NCI-H69 (cell line): ENCODE data around the gene DPYD.
"Not testable (repeated sequence)": the region's sequence is repeated elsewhere in the genome, so short reads cannot be mapped to it uniquely, and the experiment has no call there.

Experiments used
- DNase-seq: peaks from one replicate; lab custom pipeline; 2025; lab: John Stamatoyannopoulos, UW

Gene DPYD

DNA sequence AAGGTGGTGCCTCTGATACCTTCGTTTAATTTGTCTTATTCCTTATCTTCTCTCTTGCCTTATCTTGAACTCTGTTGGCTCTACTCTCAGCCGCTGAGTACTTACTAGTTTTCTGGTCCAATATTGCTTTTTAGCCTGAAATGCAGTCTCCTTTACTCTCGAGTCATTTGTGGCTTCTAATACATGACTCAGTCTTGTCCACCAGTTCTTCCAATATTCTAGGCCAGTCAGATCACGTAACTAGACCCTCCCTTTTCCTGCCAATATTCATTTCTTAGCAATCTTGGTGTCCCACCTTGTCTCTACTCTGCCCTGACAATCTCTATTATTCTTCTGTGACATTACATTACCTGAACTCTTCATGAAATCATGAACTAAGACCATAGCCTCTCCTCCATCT is 555.8 kb downstream of the DPYD start:
- DNase-seq: no peak

DNA sequence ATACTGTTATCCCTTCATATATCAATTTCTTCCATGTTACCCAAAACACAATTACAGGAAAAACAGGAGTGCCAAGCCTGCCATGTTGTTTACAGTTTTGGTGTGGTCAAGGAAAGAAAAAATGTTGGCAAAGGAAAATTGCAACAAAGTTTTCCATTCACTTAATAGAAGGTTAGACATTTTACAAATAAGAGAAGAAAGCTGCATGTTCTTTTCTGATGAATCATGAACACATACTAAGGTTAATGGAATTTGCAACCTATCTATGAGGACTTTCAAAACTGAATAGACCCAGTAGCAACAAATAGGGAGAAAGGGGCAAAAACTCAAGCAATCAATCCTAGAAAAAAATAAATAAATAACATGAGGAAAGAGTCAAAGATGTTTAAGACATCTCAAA is 556.7 kb downstream of the DPYD start:
- no peak for DNase-seq

DNA sequence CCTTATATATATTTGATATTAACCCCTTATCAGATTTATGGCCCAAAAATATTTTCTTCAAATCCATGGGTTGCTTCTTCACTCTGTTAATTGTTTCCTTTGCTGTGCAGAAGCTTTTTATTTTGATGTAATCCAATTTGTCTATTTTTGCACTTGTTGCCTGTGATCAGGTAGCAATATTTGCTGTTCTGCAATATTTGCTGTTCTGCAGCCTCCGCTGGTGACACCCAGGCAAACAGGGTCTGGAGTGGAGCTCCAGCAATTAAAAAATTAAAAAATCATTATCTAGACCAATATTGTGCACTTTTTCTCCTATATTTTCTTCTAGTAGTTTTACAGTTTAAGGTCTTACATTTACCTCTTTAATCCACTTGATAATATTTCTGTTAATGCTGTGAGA is 564.5 kb downstream of the DPYD start:
- no peak for DNase-seq

GRCh38 chr1:97352936-97353382 is 567.9 kb downstream of the DPYD start:
- DNase-seq: no peak

DNA sequence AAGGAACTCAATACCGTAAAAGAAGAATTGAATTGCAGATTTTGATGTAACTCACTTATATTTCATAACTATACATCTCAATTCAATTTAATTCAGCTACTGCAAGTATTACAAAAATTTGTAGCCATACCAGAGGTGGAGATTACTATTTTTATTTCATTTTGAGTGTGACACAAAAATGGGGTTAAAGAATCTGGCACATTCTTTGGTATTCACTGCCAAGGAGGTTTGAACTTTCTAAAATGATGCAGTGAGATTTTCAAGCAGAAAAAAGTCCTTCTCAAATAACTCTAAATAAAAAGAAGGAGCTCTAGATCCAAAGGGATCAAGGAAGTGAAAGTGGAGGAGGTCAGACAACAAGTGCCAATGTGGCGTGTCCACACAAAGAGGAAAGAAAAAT is 569.0 kb downstream of the DPYD start:
- DNase-seq: no peak

GRCh38 chr1:97350662-97351061 is 570.2 kb downstream of the DPYD start:
- no peak for DNase-seq

DNA sequence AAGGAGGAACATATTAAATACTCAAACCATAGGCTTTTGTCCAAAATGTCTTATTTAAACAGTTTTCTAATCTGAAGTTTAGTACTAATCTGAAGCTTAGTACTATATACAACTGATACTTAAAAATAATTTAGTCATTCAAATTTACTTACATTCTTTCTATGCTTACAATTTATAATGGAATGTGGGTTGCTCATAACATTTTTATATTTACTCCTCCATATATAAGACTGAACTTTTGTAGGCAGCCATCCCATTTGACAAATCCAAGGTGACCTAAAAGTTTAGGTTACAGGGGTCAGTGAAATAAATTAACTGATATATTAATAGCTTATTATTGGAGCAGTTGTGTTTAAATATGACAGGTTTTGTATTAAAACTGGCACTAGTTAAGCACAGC is 570.6 kb downstream of the DPYD start:
- DNase-seq: no peak

DNA sequence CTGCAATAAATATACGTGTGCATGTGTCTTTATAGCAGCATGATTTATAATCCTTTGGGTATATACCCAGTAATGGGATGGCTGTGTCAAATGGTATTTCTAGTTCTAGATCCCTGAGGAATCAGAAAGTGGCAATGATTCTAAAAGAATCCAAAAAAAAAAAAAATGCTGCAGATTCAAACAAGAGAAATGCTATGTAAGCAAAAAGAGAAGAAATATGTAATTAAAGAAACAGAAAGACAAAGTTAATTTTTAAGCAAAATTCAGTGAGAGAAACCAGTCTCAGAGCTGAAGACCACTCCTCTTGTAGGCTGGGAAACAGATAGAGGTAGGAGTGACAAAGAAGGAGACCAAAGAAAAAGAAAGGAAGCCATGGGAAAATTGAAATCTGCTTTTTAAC is 571.0 kb downstream of the DPYD start:
- not testable (repeated sequence) for DNase-seq

GRCh38 chr1:97348599-97349265 is 572.1 kb downstream of the DPYD start:
- no peak for DNase-seq

GRCh38 chr1:97340951-97341350 is 579.9 kb downstream of the DPYD start:
- DNase-seq: no peak

- DNase-seq: no peak
These were observed 582.5 kb downstream of the DPYD start for GRCh38 chr1:97338347-97338746.

DNA sequence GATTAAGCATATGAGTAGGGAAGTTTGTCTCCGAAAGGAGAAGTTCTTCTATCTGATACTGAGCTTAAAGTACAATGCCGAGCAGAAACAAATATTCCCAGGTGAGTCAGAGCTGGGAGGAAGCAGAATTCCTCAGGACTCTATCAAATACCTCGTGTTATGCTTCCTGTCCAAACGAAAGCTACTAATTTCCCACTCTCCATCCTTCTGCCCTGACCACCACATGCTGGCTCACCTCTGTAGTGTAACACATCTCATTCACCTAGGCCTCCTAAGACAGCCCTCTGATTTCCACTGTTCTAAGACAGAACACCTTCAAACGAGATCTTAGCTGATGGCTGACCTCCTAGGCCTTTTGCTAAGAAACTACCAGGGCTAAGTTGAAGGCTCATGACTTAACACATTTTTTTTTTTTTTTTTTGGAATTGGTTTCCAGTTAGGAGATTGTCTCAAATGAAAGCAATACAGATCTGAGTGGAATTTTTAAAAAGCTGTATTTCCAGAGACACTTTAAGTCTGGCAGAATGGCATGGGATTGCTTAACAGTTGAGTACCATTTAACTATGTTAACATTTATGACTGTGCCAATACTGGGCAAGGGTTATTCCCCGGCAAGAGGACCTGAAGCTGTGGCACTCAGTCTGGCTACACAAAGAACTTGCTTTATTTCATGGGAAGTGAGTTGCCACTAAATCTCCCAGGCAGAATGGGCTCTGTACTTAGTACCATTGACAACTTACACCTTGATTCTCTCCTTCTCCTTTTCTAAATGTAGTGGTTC is 583.4 kb downstream of the DPYD start:
- no peak for DNase-seq

- no peak for DNase-seq
These were observed 586.4 kb downstream of the DPYD start for GRCh38 chr1:97334454-97334853.

DNA sequence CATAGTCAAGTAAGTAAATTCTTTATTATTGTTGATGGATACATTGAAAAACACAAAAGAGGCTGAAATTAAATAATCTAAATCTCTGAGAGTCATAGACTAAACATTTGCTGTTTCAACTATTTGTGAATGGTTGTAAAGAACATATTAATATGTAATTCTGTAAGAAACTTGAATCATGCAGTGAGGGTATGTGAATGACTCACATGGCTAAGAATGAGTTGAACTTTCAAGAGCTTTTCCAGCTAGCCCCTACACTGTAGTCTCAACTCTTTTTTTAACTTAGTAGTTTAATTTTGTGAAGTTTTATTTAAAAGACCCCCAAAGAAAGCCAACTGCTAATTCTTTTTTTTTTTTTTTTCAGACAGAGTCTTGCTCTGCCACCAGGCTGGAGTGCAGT is 588.1 kb downstream of the DPYD start:
- no peak for DNase-seq

DNA sequence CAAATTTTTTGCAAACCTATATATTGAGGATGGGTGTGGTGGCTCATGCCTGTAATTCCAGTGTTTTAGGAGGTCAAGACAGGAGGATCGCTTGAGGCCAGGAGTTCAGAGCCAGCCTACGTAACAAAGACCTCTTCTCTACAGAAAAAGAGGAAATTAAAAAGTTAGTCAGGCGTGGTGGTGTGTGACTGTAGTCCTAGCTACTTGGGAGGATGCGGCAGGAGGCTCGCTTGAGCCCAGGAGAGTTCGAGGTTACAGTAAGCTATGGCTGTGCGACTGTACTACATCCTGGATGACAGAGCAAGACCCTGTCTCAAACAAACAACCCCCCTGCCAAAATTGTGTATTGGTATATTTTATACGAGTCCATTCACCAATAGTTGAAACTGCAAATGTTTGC is 589.7 kb downstream of the DPYD start:
- DNase-seq: no peak

DNA sequence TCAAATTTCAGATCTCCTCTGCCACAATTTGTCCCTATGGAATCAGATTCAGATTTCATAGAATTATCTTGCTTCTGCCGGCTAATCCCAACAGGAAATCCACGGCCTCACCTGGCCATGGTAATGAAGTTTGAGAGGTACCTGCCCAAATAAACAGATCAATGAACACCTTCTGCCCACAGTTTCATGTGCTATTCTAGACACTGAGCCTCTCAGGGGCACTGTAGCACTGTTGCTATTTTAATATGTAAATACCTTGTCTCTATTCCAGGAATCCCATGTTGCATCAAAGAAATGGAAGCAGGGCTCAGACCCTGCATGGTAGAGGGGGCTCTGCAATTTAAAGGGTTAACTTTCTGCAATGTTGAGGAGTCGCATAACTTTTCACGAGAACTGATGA is 606.1 kb downstream of the DPYD start:
- DNase-seq: peak; percentile 16

- no peak for DNase-seq
These were observed 612.7 kb downstream of the DPYD start for GRCh38 chr1:97308131-97308530.

- no peak for DNase-seq
These were observed 613.3 kb downstream of the DPYD start for GRCh38 chr1:97307568-97307967.

GRCh38 chr1:97307151-97307550 is 613.7 kb downstream of the DPYD start:
- DNase-seq: no peak

DNA sequence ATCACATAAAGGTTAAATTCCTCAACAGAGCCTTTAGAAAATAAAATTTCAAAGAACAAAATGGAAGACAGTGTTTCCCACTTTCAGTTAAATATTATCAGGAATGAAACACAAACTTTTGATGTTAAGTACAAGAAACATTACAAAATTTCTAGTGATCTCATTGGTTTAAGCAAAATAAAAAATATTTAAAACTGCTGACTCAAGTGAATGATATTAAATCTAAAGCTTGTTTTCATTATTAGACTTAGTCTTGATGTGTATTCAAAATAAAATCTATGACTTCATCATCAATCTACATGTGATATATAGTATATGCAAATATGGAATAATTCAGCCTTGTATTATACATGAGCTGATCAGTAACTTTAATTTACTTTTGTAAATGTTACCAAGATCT is 614.3 kb downstream of the DPYD start:
- DNase-seq: no peak

GRCh38 chr1:97304366-97304765 is 616.5 kb downstream of the DPYD start:
- no peak for DNase-seq

DNA sequence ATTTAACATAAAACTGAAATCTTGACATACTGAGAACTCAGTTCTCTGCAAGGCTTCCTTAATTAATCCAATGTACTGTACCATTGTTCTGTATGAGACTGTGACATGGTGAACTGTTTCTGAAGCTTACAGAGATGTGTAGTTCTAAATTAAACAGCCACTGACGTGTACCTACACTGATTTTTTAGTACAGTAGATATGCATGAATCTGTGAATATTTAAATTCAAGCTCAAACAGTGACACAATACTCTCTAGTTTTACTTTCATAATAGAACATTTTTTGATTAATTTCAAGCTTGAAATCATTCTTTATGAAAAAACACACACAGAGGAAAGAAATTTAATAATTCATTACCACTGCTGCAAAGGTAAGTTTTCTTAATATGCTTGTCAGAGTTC is 621.9 kb downstream of the DPYD start:
- DNase-seq: no peak

DNA sequence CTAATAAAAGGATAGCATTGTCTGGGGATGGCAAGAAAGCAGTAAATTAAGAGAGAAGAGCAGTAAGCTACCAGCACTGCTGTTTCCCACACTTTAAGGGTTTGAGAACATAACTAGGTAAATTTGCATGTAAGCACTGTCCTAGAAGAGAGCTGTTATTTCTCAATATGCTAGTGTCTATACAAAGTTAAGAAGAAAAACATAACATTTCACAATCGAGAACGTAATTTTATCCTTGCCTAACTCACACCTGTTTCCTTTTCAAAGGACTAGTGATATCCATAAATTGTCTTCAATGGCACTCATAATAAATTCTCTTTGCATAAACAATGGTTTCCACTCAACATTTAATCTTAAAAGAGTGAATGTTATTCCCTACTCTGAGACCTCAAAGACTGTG is 623.2 kb downstream of the DPYD start:
- DNase-seq: no peak

- no peak for DNase-seq
These were observed 638.9 kb downstream of the DPYD start for GRCh38 chr1:97281962-97282361.
